HG02870 (cell line): ENCODE measurements around the gene TUBG2.
A peak's percentile ranks its signal among the peaks of the same experiment; 100 is the strongest.

Experiments used
- ATAC-seq: cut with Tn5 transposase; IDR thresholded peaks from one replicate; pipeline ENCODE4 v1.9.1; 2021; ENCODE audit warnings: mild to moderate bottlenecking, moderate library complexity; ENCODE audit not compliant: unreplicated experiment

TUBG2 gene

DNA sequence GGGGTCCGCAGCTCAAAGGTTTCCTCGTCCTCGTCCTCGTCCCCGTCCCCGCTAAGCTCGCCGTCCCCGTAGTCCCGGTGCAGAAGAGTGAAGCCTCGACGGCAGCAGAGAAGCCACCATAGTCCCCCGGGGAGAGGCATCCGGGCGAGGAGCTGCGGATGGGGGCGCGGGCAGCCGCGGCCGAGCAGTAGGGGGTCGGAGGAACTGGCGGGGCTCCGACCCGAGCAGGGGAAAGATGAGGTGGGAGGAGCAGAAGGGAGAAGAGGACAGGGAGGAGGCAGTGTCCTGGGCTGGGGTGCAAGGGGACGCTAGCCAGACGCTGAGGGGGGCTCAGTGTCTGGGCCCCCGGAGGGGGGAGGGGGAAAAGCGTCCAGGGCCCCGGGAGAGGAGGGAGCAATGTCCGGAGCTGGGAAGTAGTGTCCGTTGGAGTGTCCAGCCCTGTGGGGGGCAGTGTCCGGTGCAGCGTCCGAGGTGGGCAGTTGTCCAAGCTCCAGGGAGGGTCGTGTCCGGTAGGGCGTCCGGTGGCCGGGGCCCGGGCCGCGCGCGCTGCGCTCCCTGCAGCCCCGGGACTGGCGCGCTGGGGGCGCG lies 17.4 kb downstream of the TUBG2 start, which contains the start of gene PLEKHH3:
Gene PLEKHH3 (minus strand): TSS at position 571 of the 588 bp plus-strand sequence. CDS start 431 bp downstream, at position 140.
- ATAC-seq: no peak

DNA sequence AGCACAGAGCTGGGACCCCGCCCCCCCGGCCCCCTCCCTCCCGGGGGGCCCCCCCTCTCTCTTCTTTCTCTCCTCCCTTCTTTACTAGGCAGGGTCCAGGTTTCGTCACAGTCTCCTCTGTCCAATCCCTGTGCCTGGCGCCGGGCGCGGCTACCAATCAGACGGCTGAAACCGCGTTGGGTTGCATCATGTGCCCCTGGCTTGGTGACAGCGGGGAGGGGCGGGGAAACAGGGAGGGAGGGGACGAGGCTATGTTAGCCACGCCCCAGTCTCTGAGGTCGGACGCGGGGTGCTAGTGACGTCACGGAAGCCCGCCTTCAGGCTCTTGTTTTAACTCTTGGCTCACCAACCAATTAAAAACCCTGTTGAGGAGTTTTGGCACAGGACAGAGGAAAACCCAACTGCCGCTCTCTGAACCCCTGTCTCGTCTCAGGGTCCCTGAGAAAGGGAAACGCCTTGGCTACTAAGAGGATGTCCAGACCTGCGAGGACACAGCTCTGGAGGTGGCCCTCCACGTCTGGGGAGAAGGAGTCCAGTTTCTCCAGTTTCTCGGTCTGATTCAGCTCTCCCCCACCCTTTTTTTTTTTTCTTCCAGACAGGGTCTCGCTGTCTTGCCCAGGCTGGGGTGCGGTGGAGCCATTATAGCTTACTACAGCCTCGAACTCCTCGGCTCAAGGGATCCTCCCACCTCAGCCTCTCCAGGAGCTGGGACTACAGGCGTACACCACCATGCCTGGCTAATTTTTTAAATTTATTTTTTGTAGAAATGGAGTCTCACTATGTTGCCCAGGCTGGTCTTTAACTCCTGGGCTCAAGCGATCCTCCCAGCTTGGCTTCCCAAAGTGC lies 18.2 kb downstream of the TUBG2 start:
- ATAC-seq: peak; percentile 71

DNA sequence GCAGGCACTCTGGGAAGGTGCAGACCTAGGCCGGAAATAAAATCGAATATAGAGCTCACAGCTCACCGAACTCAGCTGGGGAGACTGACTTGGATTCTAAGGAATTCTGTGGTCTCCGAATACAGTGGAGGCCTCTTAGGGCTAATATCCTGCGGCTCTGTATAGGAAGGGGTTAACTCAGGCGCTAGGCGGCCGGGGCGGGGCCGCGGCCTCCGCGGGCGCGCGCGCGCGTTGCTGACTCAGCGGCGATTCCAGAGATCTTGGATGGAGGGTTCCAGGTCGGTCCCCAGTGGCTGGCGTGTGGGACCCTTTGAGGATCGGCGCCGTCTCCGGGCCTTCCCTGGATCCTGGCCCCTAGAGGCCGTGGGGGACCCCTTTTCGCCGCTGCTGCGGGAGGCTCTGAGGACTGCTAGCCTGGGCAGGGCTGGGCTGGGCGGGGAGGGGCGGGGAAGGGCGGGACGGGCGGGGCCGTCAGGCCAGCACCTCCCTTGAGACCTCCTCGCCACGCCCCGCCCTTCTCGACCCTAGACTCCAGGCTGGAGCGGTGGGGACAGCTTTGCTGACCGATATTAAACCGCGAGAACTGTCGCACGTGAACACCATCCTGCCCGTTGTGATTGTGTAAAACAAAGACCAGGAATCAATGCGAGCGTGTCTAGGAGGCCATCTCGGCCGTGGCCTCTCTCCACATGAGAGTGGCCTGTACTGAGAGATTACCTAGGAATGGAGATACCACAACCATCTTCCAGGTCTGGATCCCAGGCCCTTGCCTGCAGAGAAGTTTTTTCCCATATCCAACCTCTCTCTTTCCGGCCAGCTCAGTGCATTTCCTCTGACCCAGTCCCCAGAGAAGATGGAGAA lies 19.1 kb downstream of the TUBG2 start:
- ATAC-seq: peak; percentile 21

DNA sequence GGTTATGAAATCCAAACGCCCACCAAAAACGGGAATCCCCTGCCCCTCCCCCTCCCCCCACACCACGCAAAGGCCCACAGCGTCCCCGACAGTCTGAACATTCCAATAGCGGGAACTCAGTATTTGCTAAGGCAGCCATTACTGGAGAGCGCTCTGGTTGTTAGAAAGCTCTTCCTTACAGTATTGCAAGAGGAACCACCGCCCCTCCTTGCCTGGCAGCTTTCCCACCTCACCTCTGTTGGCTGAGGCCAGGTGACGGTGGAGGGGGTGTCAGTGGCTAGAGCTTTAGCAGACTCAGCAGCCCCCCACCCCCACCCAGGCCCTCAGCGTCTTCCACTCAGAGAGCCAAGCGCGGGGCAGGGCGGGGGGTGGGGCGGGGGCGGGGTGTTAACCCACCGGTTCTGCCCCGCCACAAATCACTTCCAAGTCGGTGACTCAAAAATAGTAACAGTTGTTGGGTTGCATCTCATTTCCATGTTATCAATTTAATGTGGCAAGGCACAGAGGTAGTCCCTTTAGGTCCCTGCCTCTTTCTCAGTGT lies 19.9 kb downstream of the TUBG2 start:
- ATAC-seq: no peak

DNA sequence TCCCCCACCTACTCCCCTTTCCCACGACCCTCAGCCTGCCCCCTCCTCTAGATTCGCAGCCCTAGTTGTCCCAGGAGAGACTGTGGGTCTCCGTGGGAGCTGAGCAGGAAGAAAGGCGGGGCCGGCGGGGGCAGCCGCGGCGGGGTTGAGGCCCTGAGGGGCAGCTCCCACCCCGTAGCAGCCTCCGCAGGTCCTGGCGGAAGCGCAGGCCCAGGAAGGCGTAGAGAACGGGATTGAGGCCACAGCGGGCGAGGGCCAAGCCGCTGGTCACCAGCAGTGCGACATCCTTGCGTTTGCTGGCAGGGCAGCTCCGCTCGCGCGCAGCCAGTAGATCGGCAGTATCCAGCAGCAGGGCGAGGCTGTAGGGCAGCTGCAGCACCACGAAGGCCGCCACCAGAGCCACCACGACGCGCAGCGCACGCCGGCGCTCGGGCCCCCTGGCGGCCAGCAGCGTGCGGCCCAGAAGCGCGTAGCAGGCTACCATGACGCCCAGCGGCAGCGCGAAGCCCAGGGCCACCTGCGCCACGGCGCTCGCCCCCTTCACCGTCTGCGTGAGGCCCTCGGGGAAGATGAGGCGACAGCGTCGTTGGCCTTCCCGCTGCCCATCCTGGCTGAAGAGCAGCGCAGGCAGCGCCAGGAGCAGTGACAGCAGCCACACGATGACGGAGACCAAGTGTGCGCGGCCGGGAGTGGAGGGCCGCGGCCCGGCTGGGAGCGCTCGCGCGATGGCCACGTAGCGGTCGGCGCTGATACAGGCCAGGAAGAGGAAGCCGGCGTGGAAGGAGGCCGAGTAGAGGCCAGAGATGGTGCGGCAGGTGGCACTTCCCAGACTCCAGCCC lies 20.6 kb downstream of the TUBG2 start:
- no peak for ATAC-seq

DNA sequence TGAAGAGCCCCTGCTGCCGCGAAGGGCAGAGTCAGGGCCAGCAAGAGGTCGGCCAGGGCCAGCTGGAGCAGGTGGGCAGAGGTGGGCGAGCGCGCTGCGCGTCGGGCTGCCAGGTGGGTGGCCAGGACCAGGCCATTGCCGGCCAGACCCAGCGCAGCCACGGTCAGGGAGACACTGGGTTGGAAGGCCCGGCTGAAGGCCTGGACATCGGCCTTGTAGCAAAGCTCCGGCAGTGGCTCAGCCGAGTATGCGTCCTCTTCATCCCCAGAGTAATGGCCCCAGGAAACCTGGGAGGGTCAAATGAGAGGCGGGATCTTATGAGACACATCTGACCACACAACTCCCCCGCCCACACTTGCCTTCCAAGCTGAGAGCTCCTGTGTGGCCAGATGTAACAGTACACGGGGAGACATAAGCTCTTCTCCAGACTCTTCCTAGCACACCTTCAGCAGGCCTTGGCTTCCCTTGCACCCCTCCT lies 21.3 kb downstream of the TUBG2 start:
- ATAC-seq: no peak

DNA sequence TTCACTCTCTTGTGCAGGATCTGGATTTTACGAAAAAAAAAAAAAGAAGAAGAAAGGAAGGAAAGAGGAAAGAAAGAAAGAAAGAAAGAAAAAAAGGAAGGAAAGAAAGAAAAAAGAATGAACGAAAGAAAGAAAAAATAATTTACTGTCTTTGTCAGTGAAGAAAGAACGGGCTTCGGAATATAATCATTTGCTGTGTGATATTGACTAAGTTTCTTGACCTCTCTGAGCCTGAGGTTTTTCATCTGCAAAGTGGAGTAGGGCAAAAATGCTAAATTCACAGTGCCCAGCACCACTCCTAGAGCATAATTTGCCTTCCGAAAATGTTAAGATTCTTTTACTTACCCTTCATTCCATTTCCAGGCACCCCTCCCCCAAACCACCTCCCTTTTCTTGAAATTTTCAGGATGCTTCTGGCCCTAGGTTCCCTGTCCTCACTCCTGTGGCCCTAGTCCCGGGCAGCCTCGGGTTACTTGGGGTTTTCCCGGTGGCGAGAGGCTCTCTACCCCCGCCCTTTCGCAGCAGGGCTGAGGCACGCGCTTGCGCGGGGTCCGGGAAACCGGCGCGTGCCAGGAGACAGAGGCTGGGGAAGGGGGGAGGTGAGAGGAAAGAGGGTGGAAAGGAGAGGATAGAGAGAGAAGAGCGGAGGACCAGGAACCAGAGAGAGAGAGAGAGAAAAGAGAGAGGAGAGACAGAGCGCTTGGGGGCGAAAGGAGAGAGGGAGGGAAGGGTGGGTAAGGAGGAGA lies 23.1 kb downstream of the TUBG2 start, which contains the start of gene CNTNAP1:
Gene CNTNAP1 (plus strand): TSS at position 556 of the 746 bp plus-strand sequence. CDS start 299 bp downstream, outside the sequence.
- ATAC-seq: no peak

DNA sequence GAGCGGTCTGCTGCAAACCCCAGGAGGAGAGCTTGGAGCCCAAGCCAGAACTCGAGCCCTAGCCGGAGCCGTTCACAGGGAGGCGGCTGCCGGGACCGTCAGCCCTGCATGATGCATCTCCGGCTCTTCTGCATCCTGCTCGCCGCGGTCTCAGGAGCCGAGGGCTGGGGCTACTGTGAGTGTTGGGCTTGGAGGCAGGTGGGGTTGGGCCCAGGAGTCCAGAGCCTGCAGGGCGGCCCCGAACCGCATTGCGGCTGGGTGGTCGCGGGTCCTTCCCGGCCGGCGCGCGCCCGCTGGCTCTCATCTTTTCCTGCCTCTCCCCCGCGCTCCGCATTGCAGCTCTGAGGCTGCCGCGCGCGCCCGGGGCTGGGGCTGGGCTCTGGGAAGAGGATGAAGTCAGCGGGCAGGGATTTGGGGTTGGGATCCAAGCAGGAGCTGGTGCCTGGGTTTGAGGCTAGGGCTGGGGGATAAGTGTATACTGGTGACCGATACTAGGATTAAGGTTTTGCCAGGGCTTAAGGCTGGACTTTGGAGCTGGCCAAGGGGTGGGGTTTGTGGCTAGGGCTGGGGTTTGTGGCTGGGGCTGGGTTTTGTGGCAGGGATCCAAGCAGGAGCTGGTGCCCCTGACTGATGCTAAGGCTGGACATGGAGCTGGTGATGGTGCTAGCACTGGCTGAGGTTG lies 23.8 kb downstream of the TUBG2 start:
- no peak for ATAC-seq

DNA sequence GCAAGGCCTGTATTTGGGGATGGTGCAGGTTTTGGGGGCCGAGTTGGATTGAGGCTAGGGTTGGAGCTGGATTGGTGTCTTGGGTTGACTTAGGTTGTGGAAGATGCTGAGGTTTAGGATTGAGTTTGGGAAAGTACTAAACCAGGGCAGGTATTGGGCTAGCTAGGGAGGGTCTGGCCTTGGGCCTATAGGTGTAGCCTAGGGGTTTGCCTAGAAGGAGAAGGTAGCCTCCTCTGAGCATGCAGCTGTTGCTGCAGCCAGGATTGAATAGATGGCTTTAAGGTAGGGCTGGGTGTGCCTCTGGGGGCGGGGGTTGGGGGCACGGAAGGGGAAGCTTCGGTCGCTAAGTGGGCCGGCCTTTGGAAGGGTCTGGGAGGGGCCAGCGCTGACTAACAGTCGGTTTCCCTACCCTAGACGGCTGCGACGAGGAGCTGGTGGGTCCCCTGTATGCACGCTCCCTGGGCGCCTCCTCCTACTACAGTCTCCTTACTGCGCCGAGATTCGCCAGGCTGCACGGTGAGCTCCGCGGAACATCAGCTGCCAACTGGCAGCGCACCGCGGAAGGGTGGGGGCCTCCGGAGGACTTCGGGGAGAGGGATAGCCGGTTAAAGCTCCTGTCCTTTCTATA lies 24.4 kb downstream of the TUBG2 start:
- ATAC-seq: no peak

DNA sequence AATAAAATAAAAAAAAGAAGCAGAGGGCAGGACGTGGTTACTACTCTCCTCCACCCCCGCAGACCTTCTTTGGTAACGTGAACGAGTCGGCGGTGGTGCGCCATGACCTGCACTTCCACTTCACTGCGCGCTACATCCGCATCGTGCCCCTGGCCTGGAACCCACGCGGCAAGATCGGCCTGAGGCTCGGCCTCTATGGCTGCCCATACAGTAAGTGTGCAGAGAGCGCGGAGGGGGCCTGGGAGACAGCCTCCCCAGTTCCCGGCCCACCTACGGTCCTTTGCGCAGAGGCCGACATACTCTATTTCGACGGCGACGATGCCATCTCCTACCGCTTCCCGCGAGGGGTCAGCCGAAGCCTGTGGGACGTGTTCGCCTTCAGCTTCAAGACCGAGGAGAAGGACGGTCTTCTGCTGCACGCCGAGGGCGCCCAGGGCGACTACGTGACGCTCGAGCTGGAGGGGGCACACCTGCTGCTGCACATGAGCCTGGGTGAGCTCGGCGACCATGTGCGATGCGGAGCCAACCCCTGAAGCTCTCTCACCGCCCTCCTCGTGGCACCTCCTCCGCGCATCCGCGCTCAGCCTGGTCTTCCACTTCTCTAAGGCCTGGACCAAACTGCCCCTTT lies 26.0 kb downstream of the TUBG2 start:
- ATAC-seq: no peak

DNA sequence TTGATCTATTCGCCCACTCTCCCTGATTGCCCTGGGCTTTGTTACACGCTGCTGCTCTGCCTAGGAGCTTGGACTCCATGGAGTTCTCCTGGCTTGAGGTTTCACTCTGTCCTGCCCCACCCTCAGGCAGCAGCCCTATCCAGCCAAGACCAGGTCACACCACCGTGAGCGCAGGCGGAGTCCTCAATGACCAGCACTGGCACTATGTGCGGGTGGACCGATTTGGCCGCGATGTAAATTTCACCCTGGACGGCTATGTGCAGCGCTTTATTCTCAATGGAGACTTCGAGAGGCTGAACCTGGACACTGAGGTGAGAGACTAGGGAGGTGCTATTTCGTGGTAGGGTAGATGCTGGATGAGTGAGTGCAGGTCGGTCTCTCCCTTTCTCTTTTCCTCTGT lies 26.7 kb downstream of the TUBG2 start:
- no peak for ATAC-seq

DNA sequence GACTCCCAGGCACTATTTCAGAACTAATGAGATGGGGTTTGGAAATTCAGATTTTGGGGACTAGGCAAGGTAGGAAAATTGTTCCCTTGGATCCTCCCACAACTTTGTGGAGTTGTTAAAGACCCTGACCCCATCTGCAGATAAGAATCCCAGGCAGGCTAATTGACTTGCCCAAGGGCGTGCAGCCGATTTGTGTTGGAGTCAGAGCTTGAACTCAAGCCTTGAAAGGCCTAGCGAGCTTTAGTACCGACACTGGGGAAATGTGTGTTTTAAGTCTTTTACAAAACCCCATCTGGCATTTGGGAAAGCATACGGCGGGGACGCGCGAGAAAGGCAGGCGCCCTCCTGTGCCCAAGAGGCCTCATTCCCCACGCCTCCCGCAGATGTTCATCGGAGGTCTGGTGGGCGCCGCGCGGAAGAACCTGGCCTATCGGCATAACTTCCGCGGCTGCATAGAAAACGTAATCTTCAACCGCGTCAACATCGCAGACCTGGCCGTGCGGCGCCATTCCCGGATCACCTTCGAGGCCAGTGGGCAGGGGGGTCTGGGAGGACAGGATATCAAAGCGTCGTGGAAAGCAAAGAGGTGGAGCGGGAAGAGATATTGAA lies 27.5 kb downstream of the TUBG2 start:
- ATAC-seq: no peak

DNA sequence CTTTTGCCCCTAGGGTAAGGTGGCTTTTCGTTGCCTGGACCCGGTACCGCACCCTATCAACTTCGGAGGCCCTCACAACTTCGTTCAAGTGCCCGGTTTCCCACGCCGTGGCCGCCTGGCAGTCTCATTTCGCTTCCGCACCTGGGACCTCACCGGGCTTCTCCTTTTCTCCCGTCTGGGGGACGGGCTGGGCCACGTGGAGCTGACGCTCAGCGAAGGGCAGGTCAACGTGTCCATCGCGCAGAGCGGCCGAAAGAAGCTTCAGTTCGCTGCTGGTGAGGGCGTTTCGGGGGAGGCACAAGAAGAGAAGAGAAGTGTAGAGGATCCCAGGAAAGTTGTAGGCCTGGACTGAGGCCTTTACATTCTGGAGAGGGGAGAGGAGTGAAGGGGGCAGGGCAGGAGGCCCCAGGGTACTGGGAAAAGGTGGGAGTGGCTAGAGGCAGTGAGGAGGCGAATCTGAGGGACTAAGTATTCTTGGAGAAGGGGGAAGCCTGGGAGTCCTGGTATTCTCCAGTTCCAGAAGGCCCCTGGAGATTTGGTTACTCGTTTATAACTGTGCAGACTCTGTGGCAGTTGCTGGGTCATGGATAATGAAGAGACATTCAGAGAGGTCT lies 28.7 kb downstream of the TUBG2 start:
- no peak for ATAC-seq

DNA sequence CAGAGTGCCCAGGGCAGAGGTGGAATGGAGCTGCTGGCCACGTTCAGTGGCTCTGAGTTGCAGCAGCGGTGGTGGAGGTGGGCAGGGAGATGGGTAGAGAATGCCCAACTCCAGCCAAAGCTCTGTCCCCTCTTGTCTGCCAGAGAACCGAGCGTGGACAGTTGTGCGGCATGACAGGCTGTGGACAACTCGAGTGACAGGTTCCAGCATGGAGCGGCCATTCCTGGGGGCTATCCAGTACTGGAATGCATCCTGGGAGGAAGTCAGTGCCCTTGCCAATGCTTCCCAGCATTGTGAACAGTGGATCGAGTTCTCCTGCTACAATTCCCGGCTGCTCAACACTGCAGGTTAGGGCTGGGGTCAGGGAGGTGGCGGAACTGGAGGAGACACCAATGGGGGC lies 31.5 kb downstream of the TUBG2 start:
- ATAC-seq: no peak

DNA sequence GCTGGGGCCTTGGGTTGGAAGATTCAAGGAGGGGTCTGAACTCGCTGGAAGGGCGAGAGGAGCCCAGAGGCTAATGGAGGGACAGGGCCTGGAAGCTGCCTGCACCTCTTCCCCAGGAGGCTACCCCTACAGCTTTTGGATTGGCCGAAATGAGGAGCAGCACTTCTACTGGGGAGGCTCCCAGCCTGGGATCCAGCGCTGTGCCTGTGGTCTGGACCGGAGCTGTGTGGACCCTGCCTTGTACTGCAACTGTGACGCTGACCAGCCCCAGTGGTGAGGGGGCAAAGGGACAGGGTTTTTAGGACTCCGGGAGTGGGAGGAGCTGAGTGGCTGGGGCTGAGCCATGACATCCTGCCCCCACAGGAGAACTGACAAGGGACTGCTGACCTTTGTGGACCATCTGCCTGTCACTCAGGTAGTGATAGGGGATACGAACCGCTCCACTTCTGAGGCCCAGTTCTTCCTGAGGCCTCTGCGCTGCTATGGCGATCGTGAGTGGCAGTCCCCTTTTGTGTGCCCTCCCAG lies 32.0 kb downstream of the TUBG2 start:
- no peak for ATAC-seq

DNA sequence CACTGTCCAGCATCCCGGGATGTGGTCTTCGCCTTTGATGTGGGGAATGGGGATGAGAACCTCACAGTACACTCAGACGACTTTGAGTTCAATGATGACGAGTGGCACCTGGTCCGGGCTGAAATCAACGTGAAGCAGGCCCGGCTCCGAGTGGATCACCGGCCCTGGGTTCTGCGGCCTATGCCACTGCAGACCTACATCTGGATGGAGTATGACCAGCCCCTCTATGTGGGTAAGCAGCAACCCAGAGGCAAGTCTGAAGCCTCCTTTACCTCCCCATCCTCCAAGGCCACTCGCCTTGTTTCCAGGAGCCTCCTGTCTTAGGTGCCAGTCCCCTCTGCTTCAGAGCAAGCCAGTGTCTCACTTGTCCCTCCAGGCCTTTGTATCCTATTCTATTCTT lies 33.4 kb downstream of the TUBG2 start:
- no peak for ATAC-seq

DNA sequence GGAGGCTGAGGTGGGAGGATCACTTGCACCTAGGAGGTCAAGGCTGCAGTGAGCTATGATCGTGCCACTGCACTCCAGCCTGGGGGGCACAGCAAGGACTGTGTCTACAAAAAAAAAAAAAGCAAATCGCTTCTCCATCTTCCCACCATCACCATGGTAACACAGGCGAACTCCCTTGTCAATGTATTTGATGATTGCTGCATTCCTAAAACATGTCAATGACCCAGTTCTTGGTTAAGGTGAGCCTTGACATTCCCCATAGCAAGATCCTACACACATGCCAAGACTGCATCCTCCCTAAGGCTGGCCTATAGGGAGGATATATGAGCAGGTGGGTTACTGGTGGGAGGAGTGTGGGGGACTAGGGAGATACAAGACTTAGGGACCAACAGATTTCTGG lies 35.4 kb downstream of the TUBG2 start:
- ATAC-seq: no peak
